AG04450 (cell line): ENCODE measurements around the gene CDH9. TPM values are rescaled to one million over a fixed set of nuclear protein-coding genes. Genes with fewer than 3 reads are reported as not detected.

Experiments
- CTCF ChIA-PET: fragments of 300-600, 350-600 bp; formaldehyde crosslinking; extraction: SDS; loops from one replicate; lab custom pipeline; 2022; ENCODE audit warnings: antibody characterized with exemption, inconsistent platforms; lab: Charles Lee
- POLR2A ChIA-PET: fragments of 350-600 bp; formaldehyde crosslinking; extraction: SDS; loops from one replicate; lab custom pipeline; 2021; ENCODE audit warnings: antibody characterized with exemption, inconsistent platforms; lab: Yijun Ruan, JAX
- DNase-seq: peaks from one replicate; pipeline ENCODE4 v3.0.0-alpha.2; 2011; ENCODE audit warnings: low read depth, low spot score
- H3K27ac ChIP-seq: one replicate; pipeline ENCODE4 v1.5.1; 2012; ENCODE audit warnings: low read depth, low read length, control low read depth
- H3K27me3 ChIP-seq: one replicate; pipeline ENCODE4 v1.6.0; 2012; ENCODE audit warnings: low read length; ENCODE audit not compliant: control insufficient read depth, insufficient read depth
- H3K4me3 ChIP-seq: 2 replicates; pipeline ENCODE4 v1.5.1; 2011; ENCODE audit warnings: mild to moderate bottlenecking, low read depth, low read length, control low read depth
- H3K9me3 ChIP-seq: 2 replicates; pipeline ENCODE4 v1.5.1; 2012; ENCODE audit warnings: low read length; ENCODE audit not compliant: control insufficient read depth, insufficient read depth
- CTCF ChIP-seq: IDR thresholded peaks from 2 replicates; pipeline ENCODE4 v1.5.1; 2011; ENCODE audit warnings: low read depth, low read length, control low read depth, inconsistent platforms
- polyA minus RNA-seq: library from RNA; depleted of rRNA, polyadenylated mRNA; stranded (reverse); fragments of >200 nt; gene quantifications from 2 replicates; pipeline ENCODE4 v1.2.3, GENCODE V29; 2011; rRNA and poly(A)+ RNA removed
- polyA plus RNA-seq: library from polyadenylated mRNA; depleted of rRNA; stranded (reverse); fragments of >200 nt; gene quantifications from 2 replicates; pipeline ENCODE4 v1.2.3, GENCODE V29; 2011; rRNA removed

CDH9 gene
- polyA plus RNA-seq (not detected in 2 replicates), polyA minus RNA-seq (not detected in 2 replicates)

GRCh38 chr5:27038476-27038875 lies at the start of gene CDH9:
CDH9 (minus strand) TSS chr5:27038586; CDS start chr5:26988333, 50,253 bp downstream.
- Histone ChIP-seq H3K27ac (no peak within 1 kb of the TSS), H3K27me3 (no peaks in the 10 kb centered on the region), H3K9me3 (no peaks in the 10 kb centered on the region), H3K4me3 (no peak within 1 kb of the TSS)
- DNase-seq = no peak
- ChIA-PET POLR2A (no interaction called here), CTCF (no interaction called here)
- no peak for TF ChIP-seq CTCF

- POLR2A ChIA-PET = no interaction called here
- no peak for DNase-seq
- H3K27ac ChIP-seq = no peak overlapping the region
- no peaks in the 10 kb centered on the region; the same call in 1 of the 2 replicates for H3K9me3 ChIP-seq
- no peaks in the 10 kb centered on the region for H3K27me3 ChIP-seq
- TF ChIP-seq CTCF = no peak
- no peak overlapping the region for H3K4me3 ChIP-seq
- CTCF ChIA-PET = no interaction called here
These were observed 49.4 kb upstream of the CDH9 start for GRCh38 chr5:27087747-27088146.

GRCh38 chr5:27083449-27084415 lies 45.3 kb upstream of the CDH9 start:
- Histone ChIP-seq H3K9me3 (no peaks in the 10 kb centered on the region; the same call in none of the 2 replicates), H3K27ac (no peak overlapping the region), H3K27me3 (no peaks in the 10 kb centered on the region), H3K4me3 (no peak overlapping the region)
- no peak for TF ChIP-seq CTCF
- CTCF ChIA-PET = no interaction called here
- POLR2A ChIA-PET = no interaction called here
- no peak for DNase-seq

- no peak for TF ChIP-seq CTCF
- no peaks in the 10 kb centered on the region for H3K27me3 ChIP-seq
- H3K27ac ChIP-seq = no peak overlapping the region
- no peak overlapping the region for H3K4me3 ChIP-seq
- ChIA-PET CTCF (no interaction called here), POLR2A (no interaction called here)
- DNase-seq = no peak
- no peaks in the 10 kb centered on the region; the same call in 1 of the 2 replicates for H3K9me3 ChIP-seq
These were observed 41.8 kb upstream of the CDH9 start for GRCh38 chr5:27080147-27080546.

GRCh38 chr5:27062451-27062850 lies 24.1 kb upstream of the CDH9 start:
- ChIA-PET CTCF (no interaction called here), POLR2A (no interaction called here)

More at GRCh38 chr5:27062451-27062850, 24.1 kb upstream of the CDH9 start:
- no peak for TF ChIP-seq CTCF
- peaks cover 5% of the 10 kb centered on the region; the same call in 1 of the 2 replicates for H3K9me3 ChIP-seq
- H3K27me3 ChIP-seq = no peaks in the 10 kb centered on the region
- no peak overlapping the region for H3K27ac ChIP-seq
- H3K4me3 ChIP-seq = no peak overlapping the region
- DNase-seq = no peak
